H1 (cell line): ENCODE measurements around the gene DENND2C. TPM values are rescaled to one million over a fixed set of nuclear protein-coding genes. Genes with fewer than 3 reads are reported as not detected.

Experiments
- EP300 ChIP-seq, 2 experiments: IDR thresholded peaks; 1 replicate in 1 of 2; 2 replicates in 1 of 2; pipeline ENCODE4 v1.6.1; 2011 to 2012; ENCODE audit warnings: low read depth in 2 of 2, low read length in 2 of 2, mild to moderate bottlenecking in 2 of 2, borderline replicate concordance in 1 of 2, inconsistent platforms in 1 of 2, moderate library complexity in 1 of 2
- EZH2 ChIP-seq: fragments of 200-600 bp; sonication (generic); IDR thresholded peaks from 2 replicates; pipeline ENCODE4 v1.7.1; 2012; ENCODE audit warnings: low read depth, mild to moderate bottlenecking, moderate library complexity, low read length, inconsistent platforms; ENCODE audit not compliant: severe bottlenecking
- FOSL1 ChIP-seq: IDR thresholded peaks from 2 replicates; pipeline ENCODE4 v1.6.1; 2011; ENCODE audit warnings: mild to moderate bottlenecking, low read depth, low read length, moderate library complexity; ENCODE audit not compliant: insufficient read depth
- TAF7 ChIP-seq: optimal IDR thresholded peaks from 2 replicates; pipeline ENCODE3; 2011; ENCODE audit warnings: low read depth, mild to moderate bottlenecking, inconsistent platforms, low read length, moderate library complexity, borderline replicate concordance
- polyA plus RNA-seq, 7 experiments: library from polyadenylated mRNA; depleted of rRNA in 3 of 7; stranded (reverse) in 5 of 7; unstranded in 2 of 7; fragments of >200 nt in 5 of 7; fragments of 200-250 nt in 2 of 7; gene quantifications; 1 replicate in 5 of 7; 2 replicates in 1 of 7; 4 replicates in 1 of 7; pipeline versions ENCODE4 v1.2.1 to v1.2.3, GENCODE V29; 2011 to 2013; ENCODE audit warnings: missing spikeins in 2 of 7, mixed read lengths in 2 of 7
- total RNA-seq: library from RNA; stranded (reverse); fragmentation: NEBNext Ultra II Directional; extraction: Animal tissue kit (Norgen Biotek cat#: 25700); gene quantifications from 2 replicates; pipeline ENCODE4 v1.2.1, GENCODE V29; 2021
- TF ChIP-seq, protein P1 (sequence below): IDR thresholded peaks from 2 replicates; pipeline ENCODE4 v1.6.1; 2011; ENCODE audit warnings: low read depth, mild to moderate bottlenecking, low read length; ENCODE audit not compliant: insufficient read depth

The DENND2C gene
- total and polyA plus RNA-seq, 2 of the 8 experiments (the other 6 are each of a cell fraction or from before 2014, with no cell fraction given) = 1.8 to 5.5 TPM

- TF ChIP-seq, protein P1, sequence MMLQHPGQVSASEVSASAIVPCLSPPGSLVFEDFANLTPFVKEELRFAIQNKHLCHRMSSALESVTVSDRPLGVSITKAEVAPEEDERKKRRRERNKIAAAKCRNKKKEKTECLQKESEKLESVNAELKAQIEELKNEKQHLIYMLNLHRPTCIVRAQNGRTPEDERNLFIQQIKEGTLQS = no peak
- no peak for TF ChIP-seq EZH2
- TF ChIP-seq EP300 (IDR thresholded peaks at IDR 0.05; ENCODE audit: borderline replicate concordance in 1 of 2, low read depth in 2 of 2, low read length in 2 of 2) = no peak
- no peak for TF ChIP-seq TAF7
- TF ChIP-seq FOSL1 = no peak
- TF ChIP-seq, all 59 proteins: peak for 0
Observed at GRCh38 chr1:114540272-114540671, 129.6 kb downstream of the DENND2C start (continued).
